Mesendoderm (in vitro differentiated cells): Measurements from ENCODE around the gene OR5K4.

Source experiments
- DNase-seq: peaks from one replicate; pipeline ENCODE4 v3.0.0; 2013
- H2AK5ac ChIP-seq: 2 replicates; pipeline ENCODE4 v1.6.1; 2013; ENCODE audit warnings: low read length, inconsistent platforms
- H2BK120ac ChIP-seq: 2 replicates; pipeline ENCODE4 v1.6.1; 2013; ENCODE audit warnings: low read depth, mild to moderate bottlenecking, low read length, moderate library complexity, mixed read lengths
- H2BK15ac ChIP-seq: replicated peaks from 2 replicates; pipeline ENCODE4 v1.6.1; 2013; ENCODE audit warnings: low read depth, mild to moderate bottlenecking, moderate library complexity
- H2BK5ac ChIP-seq: 2 replicates; pipeline ENCODE4 v1.6.1; 2013; ENCODE audit warnings: low read length, inconsistent platforms
- H3K18ac ChIP-seq: 2 replicates; pipeline ENCODE4 v1.6.1; 2013; ENCODE audit warnings: mild to moderate bottlenecking, low read length, mixed read lengths
- H3K23ac ChIP-seq: one replicate; pipeline ENCODE4 v1.6.1; 2013; ENCODE audit warnings: low read length
- H3K27ac ChIP-seq: 2 replicates; pipeline ENCODE4 v1.5.1; 2013; ENCODE audit warnings: low read depth, mild to moderate bottlenecking, inconsistent platforms, low read length, moderate library complexity
- H3K27me3 ChIP-seq: 2 replicates; pipeline ENCODE4 v1.6.1; 2013; ENCODE audit warnings: low read length, control low read depth, mild to moderate bottlenecking, inconsistent platforms; ENCODE audit not compliant: insufficient read depth, poor library complexity
- H3K36me3 ChIP-seq: 2 replicates; pipeline ENCODE4 v1.6.1; 2013; ENCODE audit warnings: low read length, inconsistent platforms; ENCODE audit not compliant: control insufficient read depth, insufficient read depth
- H3K4ac ChIP-seq: one replicate; pipeline ENCODE4 v1.6.1; 2013; ENCODE audit warnings: low read depth, mild to moderate bottlenecking, low read length, moderate library complexity
- H3K4me1 ChIP-seq: 2 replicates; pipeline ENCODE4 v1.6.1; 2013; ENCODE audit warnings: low read depth, low read length, inconsistent platforms; ENCODE audit not compliant: control insufficient read depth
- H3K4me2 ChIP-seq: 2 replicates; pipeline ENCODE4 v1.6.1; 2013; ENCODE audit warnings: low read length
- H3K4me3 ChIP-seq: 2 replicates; pipeline ENCODE4 v1.5.1; 2013; ENCODE audit warnings: mild to moderate bottlenecking, low read length
- H3K56ac ChIP-seq: one replicate; pipeline ENCODE4 v1.6.1; 2013; ENCODE audit warnings: low read length
- H3K79me1 ChIP-seq: 2 replicates; pipeline ENCODE4 v1.6.1; 2013; ENCODE audit warnings: low read length, inconsistent platforms
- H3K79me2 ChIP-seq: 2 replicates; pipeline ENCODE4 v1.6.1; 2013; ENCODE audit warnings: mild to moderate bottlenecking, low read length; ENCODE audit not compliant: control insufficient read depth, insufficient read depth
- H3K9ac ChIP-seq: 2 replicates; pipeline ENCODE4 v1.6.1; 2013; ENCODE audit warnings: low read length, inconsistent platforms
- H4K5ac ChIP-seq: one replicate; pipeline ENCODE4 v1.6.1; 2013; ENCODE audit warnings: low read length
- H4K8ac ChIP-seq: one replicate; pipeline ENCODE4 v1.6.1; 2013; ENCODE audit warnings: low read depth, mild to moderate bottlenecking, control low read depth, low read length, moderate library complexity
- WGBS: extraction: QIAGEN DNeasy Blood & Tissue Kit; methylation state at CpG from one replicate; pipeline ENCODE4 v1.1.7; 2013; ENCODE audit warnings: low lambda C conversion rate, missing lambda C conversion rate; ENCODE audit not compliant: insufficient coverage; ENCODE audit errors: extremely low coverage; 5-methylcytosine and 5-hydroxymethylcytosine counted together

Gene OR5K4

DNA sequence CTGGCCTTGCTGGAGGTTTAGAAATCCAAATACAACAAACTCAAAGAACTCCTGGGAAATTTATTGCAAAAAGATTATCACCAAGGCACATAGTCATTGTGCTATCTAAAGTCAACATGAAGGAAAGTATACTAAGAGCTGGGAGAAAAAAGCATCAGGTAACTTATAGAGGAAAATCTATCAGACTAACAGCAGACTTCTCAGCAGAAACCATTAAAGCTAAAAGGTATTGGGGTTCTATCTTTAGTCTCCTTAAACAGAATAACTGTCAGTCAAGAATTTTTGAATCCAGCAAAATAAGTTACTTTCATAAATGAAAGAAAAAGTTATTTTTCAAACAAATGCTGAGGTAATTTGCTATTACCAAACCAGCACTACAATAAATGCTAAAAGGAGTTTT, 44.9 kb downstream of the OR5K4 start:
- H3K79me2 ChIP-seq: no peaks in the 10 kb centered on the region
- H2BK15ac ChIP-seq: no peak overlapping the region
- H3K4ac ChIP-seq: no peak overlapping the region
- H4K8ac ChIP-seq: no peak overlapping the region
- DNase-seq: peak; percentile 14
- no peak overlapping the region for H3K4me2 ChIP-seq
- no peak overlapping the region for H4K5ac ChIP-seq
- no peaks in the 10 kb centered on the region for H3K36me3 ChIP-seq
- H3K56ac ChIP-seq: no peak overlapping the region
- no peaks in the 10 kb centered on the region for H3K4me1 ChIP-seq
- H3K18ac ChIP-seq: no peak overlapping the region
- no peak overlapping the region for H2BK120ac ChIP-seq
- no peak overlapping the region for H3K4me3 ChIP-seq
- no peaks in the 10 kb centered on the region for H3K27me3 ChIP-seq
- H3K23ac ChIP-seq: no peak overlapping the region
- H3K27ac ChIP-seq: no peak overlapping the region
- H2AK5ac ChIP-seq: no peak overlapping the region
- H3K9ac ChIP-seq: no peak overlapping the region
- no peak overlapping the region for H2BK5ac ChIP-seq
- H3K79me1 ChIP-seq: no peaks in the 10 kb centered on the region

DNA sequence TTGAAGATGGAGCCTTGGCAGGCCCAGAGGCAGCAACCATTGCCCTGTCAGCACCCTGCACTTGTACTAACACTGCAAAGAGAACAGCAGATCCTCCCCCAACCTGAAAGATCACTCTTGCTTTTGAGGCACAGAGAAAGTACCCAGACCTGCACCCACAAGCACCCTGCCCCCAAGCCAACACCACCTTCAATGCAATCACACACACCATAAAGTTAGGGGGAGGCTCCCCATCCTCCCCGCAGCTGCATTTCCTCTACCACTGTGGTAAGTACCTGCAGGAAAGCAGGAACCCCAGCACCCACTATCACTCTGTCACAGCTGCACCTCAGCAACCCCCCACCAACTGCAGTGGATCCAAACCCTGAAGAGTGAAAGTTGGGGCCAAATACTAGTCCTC, 48.9 kb downstream of the OR5K4 start:
- no peak overlapping the region for H3K4me3 ChIP-seq
- no peak overlapping the region for H4K5ac ChIP-seq
- no peak overlapping the region for H2AK5ac ChIP-seq
- no peak overlapping the region for H3K27ac ChIP-seq
- no peak overlapping the region for H3K23ac ChIP-seq
- H3K4me2 ChIP-seq: no peak overlapping the region
- no peak overlapping the region for H3K18ac ChIP-seq
- no CpG with 5 or more reads among the region's 1 CpG for WGBS
- no peak overlapping the region for H2BK15ac ChIP-seq
- H2BK5ac ChIP-seq: no peak overlapping the region
- no peaks in the 10 kb centered on the region for H3K27me3 ChIP-seq
- no peaks in the 10 kb centered on the region for H3K79me2 ChIP-seq
- no peak for DNase-seq
- H3K4ac ChIP-seq: no peak overlapping the region
- no peaks in the 10 kb centered on the region for H3K79me1 ChIP-seq
- no peak overlapping the region for H2BK120ac ChIP-seq
- H3K9ac ChIP-seq: no peak overlapping the region
- H3K4me1 ChIP-seq: no peaks in the 10 kb centered on the region
- no peaks in the 10 kb centered on the region for H3K36me3 ChIP-seq
- H4K8ac ChIP-seq: no peak overlapping the region
- no peak overlapping the region for H3K56ac ChIP-seq

DNA sequence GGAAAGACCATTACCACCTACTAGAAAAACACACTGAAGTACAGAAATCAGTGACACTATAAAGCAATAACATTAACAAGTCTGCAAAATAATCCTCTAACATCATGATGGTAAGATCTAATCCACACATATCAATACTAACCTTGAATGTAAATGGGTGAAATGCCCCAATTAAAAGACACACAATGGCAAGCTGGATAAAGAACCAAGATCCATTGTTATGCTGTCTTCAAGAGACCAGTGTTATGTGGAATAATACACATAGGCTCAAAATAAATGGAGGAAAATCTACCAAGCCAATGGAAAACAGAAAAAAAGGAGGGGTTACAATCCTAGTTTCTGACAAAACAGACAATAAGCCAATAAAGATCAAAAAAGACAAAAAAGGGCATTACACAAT, 50.4 kb downstream of the OR5K4 start:
- Histone ChIP-seq H2AK5ac (no peak overlapping the region), H3K9ac (no peak overlapping the region), H3K79me2 (no peaks in the 10 kb centered on the region), H4K8ac (no peak overlapping the region), H2BK120ac (no peak overlapping the region), H3K27ac (no peak overlapping the region), H3K27me3 (no peaks in the 10 kb centered on the region), H3K79me1 (no peaks in the 10 kb centered on the region), H3K4ac (no peak overlapping the region), H3K4me3 (no peak overlapping the region), H3K56ac (no peak overlapping the region), H4K5ac (no peak overlapping the region), H3K4me1 (no peaks in the 10 kb centered on the region), H3K18ac (no peak overlapping the region), H2BK15ac (no peak overlapping the region), H3K36me3 (no peaks in the 10 kb centered on the region), H3K23ac (no peak overlapping the region), H2BK5ac (no peak overlapping the region), H3K4me2 (no peak overlapping the region)
- DNase-seq: no peak
